GM18511 (cell line): ENCODE results near the gene TCAP.

ENCODE experiments used
- ATAC-seq: cut with Tn5 transposase; IDR thresholded peaks from one replicate; pipeline ENCODE4 v1.9.1; 2021; ENCODE audit warnings: mild to moderate bottlenecking, moderate library complexity; ENCODE audit not compliant: unreplicated experiment

Gene TCAP

GRCh38 chr17:39628655-39629493 lies 36.3 kb upstream of the TCAP start:
- ATAC-seq, result no peak

DNA sequence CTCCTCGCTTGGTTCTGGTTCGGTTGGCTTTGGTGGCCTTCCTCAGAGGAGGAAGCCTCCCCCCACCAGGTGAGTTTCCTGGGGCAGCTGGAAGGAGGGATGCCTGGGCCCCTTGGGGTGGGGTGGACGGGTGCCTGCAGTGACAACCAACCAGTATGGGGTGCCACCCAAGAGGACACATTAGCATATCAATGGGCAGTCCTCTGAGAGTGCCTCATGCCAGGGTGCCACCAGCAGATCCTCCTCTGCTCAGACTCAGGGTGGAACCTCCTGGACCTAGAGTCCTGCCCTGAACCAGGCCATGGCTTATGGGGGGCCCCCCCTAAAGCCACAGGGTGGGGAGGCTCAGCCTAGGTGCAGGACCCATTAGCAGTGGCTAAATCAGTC lies 35.7 kb upstream of the TCAP start:
- ATAC-seq, result no peak

DNA sequence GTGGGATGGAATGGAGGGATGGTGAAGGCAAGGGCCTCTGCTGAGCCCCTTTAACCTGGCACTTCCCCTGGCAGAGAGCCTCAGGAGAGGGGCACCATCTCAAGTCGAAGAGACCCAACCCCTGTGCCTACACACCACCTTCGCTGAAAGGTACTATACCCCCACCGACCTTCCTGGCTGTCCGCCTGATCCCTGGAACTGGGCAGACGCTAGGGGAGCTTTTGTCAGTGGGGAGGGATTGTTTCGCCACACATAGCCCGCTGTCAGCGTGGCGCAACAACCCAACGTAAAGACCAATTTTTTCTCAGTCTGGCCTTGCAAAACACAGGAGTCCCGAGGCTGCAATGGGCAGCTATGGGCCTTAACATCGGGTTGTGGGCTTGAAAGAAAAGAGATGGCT lies 35.3 kb upstream of the TCAP start:
- ATAC-seq, result no peak

- no peak for ATAC-seq
Measured at GRCh38 chr17:39631403-39631802, 33.7 kb upstream of the TCAP start.

GRCh38 chr17:39632153-39632941 lies 32.8 kb upstream of the TCAP start:
- ATAC-seq, result no peak

DNA sequence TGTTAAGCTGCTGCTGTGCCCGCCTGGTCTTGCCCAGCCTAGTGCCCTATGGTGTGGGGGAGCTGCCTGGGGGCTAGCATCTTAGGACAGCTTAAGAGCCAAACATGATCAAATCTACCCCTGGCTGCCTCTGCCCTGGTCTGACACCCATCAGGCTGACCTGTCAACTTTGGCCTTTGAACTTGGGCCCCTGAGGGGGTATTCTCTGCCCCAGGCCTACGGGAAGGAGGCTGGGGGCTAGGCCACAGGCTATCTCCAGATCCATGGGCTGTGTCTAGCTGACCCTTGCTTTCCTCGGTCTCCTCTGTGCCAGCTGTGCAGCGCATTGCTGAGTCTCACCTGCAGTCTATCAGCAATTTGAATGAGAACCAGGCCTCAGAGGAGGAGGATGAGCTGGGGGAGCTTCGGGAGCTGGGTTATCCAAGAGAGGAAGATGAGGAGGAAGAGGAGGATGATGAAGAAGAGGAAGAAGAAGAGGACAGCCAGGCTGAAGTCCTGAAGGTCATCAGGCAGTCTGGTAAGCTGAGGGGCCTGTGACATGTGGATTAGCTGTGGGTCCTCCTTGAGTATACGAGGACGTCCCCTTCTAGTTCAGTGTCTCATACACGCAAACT lies 31.5 kb upstream of the TCAP start:
- no peak for ATAC-seq

GRCh38 chr17:39634384-39634871 lies 30.7 kb upstream of the TCAP start:
- ATAC-seq, result no peak

DNA sequence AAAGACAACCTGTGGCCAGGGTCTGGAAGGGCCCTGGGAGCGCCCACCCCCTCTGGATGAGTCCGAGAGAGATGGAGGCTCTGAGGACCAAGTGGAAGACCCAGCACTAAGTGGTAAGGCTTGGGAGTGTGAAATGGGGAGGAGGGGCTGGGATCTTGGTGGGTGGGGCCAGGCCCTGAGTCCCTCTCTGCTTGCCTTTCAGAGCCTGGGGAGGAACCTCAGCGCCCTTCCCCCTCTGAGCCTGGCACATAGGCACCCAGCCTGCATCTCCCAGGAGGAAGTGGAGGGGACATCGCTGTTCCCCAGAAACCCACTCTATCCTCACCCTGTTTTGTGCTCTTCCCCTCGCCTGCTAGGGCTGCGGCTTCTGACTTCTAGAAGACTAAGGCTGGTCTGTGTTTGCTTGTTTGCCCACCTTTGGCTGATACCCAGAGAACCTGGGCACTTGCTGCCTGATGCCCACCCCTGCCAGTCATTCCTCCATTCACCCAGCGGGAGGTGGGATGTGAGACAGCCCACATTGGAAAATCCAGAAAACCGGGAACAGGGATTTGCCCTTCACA lies 29.5 kb upstream of the TCAP start:
- no peak for ATAC-seq

DNA sequence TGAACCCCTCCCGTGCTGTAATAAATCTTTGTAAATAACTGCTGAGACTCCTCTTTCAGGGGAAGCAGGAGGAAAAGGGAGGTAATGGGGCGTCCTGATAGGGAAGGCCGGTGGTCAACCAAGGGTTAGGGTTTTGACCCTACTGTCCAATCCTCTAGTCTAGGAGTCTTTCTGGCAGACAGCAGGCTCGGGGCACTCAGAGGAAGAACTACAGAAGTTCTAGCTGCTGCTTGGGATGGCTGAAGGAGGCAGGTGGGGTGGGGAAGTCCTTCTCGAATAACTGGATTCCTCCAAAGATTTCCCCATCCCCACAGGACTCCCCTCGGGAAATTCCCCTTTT lies 28.6 kb upstream of the TCAP start:
- ATAC-seq, result peak; percentile 27

DNA sequence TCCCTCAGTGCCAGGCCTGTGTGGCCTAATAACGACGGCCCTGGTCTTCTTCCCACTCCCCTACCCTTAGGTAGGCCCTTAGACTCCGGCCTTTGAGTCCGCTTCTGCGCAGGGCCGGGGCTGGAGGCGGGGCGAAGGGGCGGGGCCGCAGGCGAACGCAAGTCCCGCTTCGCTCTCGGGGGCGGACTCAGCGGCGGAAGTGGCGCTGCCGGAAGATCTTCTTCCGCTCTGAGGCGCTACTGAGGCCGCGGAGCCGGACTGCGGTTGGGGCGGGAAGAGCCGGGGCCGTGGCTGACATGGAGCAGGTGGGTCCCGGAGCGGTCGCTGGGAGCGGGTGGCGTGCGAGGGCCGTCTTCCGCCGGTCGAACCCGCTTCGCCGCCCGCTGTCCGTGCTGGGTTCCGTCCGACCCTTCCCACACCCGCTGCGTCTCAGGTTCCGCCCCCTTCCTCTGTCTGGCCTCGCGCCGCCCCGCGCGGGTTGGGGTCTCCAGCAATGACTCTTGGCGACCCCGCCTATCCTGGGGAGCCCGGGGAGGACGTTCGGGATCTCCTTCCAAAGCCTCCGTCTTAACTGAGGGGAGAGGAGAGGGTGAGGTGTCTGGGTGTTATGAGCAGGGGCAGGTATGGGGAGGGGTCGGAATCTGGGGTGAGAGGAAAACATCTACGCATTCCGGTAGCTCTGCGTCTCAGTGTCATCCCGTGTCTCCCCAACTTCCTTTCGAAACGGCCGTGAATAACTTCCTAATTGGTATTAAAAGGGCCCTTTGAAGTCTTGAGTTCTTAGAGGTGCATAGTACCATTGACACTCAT lies 28.0 kb upstream of the TCAP start, which contains the start of gene STARD3:
STARD3 (plus strand) TSS at position 218 of the 810 bp plus-strand sequence. CDS start 16,388 bp downstream, outside the sequence.
- ATAC-seq, result peak; percentile 90

- no peak for ATAC-seq
Measured at GRCh38 chr17:39638317-39638716, 26.8 kb upstream of the TCAP start.

- no peak for ATAC-seq
Measured at GRCh38 chr17:39639043-39639442, 26.1 kb upstream of the TCAP start.

- no peak for ATAC-seq
Measured at GRCh38 chr17:39639566-39640458, 25.3 kb upstream of the TCAP start.

DNA sequence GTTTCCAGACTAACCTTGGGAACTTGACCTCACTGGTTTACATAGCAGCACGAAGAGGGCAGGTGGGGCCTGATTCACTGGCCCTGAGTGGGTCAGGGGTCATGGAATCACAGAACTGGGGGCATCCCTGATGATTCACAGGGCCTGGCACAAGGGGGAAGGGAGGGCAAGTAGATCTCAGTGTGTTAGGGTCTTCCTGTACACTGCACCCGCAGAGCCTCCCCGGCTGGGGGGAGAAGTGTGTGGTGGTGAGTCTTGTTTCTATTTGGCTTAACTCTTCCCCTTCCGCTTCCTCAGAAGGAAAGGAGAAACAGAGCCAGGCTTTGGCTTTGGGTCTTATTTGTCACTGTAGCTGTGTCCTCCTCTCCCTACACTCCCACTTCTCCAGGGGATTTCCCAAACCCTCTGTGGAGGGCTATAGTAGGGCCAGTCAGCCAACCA lies 24.5 kb upstream of the TCAP start:
- ATAC-seq, result no peak

GRCh38 chr17:39641097-39641496 lies 24.1 kb upstream of the TCAP start:
- ATAC-seq, result no peak

DNA sequence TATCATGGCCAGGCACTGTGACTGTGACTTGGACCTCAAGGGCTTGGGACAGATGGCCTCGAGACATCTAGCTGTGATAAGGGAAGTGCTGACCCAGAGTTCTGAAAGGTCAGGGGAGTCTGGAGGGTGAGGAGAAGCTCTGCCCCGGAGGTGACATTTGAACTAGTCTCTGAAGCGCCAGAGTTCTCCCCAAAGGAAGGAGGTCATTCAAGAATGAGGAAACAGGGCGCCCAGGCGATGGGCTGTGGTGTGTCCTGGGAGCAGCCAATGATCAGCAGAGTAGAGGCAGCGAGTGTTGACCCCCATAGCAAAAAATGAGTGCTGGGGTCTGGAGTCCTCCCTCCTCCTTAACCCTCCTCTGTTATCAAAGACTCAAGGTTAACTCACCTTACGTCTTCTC lies 23.3 kb upstream of the TCAP start:
- ATAC-seq, result no peak

GRCh38 chr17:39642291-39643074 lies 22.7 kb upstream of the TCAP start:
- ATAC-seq, result no peak

DNA sequence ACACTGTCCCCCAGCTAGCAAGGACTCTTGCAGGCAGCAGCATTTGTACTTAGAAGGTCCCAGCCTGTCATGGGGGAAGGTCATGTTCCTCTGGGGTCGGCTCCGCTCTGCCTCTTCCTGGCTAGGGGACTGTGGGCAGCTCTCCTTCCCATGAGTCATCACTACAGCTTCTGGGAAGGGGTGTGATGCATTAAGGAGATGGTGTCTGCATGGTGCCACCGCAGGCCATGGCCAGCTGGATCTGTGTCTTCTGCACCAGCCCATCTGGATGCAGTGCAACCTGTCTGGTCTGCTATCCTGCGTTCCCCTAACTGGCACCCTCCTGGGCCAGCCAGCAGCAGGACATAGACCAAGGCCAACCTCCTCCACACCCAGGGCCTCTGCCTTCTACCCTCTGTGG lies 21.9 kb upstream of the TCAP start:
- ATAC-seq, result no peak

DNA sequence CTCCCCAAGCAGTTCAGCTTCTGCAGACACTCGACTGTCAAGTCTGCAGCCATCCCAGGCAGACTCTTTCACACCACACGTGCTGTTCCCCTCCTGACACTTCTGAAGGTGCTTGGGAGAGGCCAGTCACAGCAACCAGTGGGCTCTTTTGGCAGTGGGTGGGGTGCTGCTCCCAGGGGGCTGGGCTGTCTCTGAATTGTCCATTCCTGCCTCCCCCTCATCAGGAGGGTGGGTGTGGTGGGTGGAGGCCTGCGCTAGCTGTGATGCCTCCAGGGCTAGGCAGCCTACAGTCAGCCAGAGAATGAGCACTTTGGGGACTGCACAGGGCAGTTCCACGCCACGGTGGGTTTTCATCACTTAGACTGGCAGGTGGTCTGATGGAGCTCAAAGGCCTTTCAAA lies 17.9 kb upstream of the TCAP start:
- no peak for ATAC-seq
